NCI-H82 treated with DMSO at 0.1 percent for 48 hours (cell line): Measurements from ENCODE around the gene NLRP5.
"Not testable (repeated sequence)": the region's sequence is repeated elsewhere in the genome, so short reads cannot be mapped to it uniquely, and the experiment has no call there.

ENCODE experiments used
- DNase-seq: peaks from one replicate; lab custom pipeline; 2025; ENCODE audit not compliant: unreplicated experiment; lab: John Stamatoyannopoulos, UW

Gene NLRP5

DNA sequence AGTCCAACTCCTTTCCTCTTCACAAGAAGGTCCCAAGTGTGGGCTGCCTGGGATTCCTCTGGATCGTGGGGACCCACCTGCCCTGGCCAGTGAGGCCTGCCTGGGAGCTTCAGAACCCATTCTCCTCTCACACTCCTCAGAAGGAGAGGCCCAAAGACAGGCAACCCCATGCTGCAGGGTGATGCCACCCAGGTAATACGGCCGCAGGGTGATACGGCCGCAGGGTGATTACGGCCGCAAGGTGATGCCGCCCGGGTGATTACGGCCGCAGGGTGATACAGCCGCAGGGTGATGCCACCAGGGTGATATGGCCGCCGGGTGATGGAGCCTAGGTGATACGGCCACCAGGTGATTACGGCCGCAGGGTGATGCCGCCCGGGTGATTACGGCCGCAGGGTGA, 111.7 kb downstream of the NLRP5 start:
- not testable (repeated sequence) for DNase-seq

DNA sequence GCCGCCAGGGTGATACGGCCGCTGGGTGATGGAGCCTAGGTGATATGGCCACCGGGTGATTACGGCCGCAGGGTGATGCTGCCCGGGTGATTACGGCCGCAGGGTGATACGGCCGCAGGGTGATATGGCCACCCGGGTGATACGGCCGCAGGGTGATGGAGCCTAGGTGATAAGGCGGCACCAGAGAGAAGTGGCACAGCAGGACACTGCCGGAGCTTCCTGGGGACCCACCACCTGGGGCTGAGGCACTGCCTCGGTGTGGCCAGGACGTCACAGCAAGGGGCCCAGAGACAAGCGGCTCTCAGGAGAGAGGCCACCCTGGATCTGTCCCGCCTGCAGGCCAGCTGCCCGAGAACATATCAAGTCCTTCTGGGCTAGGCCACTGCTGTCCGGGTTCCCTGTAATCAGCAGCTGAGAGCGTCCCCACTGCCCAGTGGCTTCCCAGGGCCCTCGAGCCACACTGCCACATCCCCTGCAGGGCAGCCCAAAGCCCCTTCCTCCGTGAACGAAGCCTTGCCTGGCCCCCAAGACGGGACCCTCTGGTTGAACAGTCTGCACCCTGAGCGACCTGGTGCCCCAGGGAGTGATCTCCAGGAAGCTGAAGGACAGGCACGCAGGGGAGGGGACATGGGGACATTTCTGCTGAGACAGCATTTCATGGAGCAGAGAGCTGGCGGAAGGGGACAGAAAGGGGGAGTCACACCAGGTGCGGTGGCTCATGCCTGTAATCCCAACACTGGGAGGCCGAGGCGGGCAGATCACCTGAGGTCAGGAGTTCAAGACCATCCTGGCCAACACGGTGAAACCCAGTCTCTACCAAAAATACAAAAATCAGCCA, 112.4 kb downstream of the NLRP5 start:
- DNase-seq = no peak

DNA sequence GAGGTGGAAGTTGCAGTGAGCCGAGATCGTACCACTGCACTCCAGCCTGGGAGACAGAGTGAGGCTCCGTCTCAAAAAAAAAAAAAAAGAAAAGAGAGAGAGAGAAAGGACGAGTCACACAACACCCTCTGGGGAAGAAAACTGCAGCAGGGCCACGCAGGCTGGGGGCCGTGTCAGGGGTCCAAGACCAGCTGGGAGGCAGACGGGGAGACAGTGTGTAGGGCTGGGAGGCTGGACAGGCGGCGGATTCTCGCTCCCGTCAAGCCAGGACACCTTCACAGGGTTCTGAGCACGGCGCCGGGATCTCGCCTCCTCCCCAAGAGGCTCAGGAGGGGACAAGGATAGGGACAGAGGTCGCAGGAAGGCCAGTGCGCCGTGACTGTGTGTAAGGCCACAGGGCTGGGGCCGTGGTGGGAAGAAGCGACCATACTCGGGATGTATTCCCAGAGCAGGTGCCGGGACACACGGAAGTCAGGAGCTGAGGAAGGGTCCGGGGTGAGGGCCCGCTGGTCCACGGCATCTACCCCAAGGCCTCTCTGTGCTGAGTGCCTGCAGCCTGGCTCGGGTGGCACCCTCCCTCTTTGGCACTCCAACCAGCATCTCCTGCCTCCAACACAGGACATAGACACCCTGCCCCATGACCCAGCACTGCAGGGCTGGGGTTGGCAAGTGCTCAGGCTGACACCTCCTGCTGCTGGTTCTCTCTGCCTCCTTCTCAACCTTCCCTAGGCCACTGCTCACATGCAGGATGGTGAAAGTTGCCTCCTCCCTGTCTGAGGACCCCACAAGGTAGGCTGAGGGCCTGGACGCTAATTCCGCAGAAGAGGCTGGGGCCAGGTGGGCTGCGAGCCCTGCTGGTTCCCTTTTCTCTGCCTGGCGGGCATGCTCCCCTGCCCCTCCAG, 113.3 kb downstream of the NLRP5 start:
- no peak for DNase-seq

GRCh38 chr19:56101095-56101494, 114.5 kb downstream of the NLRP5 start:
- DNase-seq = no peak

DNA sequence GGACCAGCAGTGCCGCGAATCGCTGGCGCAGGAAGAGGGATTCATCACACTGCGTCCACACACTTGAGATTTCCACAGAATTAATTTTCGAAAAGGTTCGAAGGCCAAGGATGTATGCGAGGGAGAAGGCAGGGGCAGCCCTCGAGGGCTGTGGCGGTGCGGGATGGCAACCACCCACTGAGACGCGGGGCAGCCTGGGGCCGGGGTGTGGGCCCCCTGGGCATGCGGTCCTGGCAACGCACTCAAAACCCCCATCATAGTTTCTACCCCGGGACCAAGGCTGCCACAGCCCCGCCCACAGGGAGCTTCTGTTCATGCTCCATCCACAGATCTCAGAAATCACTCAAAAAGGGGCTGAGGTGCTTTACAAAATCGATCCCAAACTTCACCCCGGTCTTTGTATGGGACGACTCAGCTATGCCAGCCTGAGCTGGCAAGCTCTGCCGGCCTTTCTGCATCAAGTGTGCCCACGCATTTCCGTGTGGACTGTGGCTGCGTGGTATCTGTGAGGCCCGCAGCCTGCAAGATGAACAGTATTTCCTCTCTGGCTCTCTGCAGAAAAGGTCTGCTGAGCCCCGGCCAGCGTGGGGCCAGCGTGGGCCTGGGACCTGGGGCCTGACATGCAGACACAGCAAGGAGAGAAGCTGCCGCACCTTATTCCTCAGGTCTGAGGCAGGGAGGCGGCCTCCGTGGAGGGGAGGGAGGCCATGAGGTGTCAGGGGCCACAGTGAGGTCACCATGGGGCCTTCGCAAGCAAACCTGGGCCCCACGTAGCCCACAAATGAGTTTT, 115.4 kb downstream of the NLRP5 start:
- no peak for DNase-seq

- DNase-seq = no peak
These were observed 116.5 kb downstream of the NLRP5 start for GRCh38 chr19:56103027-56103614.

GRCh38 chr19:56104423-56104822, 117.8 kb downstream of the NLRP5 start:
- no peak for DNase-seq

- DNase-seq = no peak
These were observed 118.6 kb downstream of the NLRP5 start for GRCh38 chr19:56105090-56105701.

- not testable (repeated sequence) for DNase-seq
These were observed 119.3 kb downstream of the NLRP5 start for GRCh38 chr19:56105831-56106396.

DNA sequence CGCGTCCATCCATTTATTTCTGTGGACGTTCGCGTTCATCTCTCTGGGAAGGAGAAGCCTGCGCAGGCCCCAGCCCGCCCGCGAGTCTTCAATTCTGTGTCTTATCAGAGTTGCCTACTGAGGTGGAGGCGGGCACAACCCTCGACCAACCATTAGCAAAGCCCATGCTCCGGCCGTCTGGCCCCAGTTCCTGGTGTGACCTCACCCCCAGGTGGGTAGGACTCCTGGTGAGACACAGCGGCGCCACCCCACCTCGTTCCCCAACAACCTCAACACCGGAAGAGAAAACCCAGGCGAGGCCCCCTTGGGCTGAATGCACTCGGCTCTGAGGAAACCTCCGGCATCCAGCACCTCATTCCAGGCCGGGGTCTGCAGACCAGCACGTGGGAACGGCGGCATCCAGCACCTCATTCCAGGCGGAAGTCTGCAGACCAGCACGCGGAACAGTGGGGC, 119.8 kb downstream of the NLRP5 start:
- DNase-seq = no peak

GRCh38 chr19:56106993-56107392, 120.4 kb downstream of the NLRP5 start:
- DNase-seq = no peak

GRCh38 chr19:56107626-56108351, 121.2 kb downstream of the NLRP5 start:
- no peak for DNase-seq

DNA sequence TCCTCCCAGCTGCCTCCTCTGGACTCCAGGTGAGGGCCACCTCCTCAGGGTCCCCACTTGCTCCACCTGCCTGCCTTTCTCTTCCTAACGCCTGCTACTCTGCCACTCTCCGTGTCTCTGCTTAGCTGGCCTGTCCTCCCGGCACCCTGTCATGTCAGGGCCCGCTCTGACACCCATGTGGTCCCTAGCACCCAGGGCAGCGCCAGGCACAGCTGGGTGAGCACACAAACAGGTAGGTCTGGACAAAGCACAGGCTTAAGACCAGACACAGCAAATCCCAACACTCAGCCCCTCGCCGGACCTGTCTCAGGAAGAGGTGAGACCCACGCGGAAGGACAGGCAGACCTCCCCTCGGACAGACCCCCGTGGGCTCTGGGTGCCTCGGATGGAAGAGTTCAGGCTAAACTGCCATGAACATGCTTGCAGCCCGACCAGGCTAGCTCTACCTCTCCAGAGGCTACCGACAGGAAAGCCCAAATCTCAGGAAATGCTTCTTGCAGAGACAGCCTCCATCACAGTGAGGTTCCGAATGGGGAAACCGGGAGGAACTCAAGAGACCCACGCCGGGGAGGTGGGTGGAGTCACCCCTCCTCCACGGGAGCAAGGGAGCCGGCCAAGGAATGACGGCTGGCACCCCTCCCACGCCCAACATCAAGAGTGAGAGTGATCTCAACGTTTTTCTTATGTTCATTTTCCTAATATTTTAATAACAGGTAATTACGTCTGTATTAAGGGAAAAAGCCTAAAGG, 122.0 kb downstream of the NLRP5 start:
- no peak for DNase-seq

- no peak for DNase-seq
These were observed 122.7 kb downstream of the NLRP5 start for GRCh38 chr19:56109226-56109625.

DNA sequence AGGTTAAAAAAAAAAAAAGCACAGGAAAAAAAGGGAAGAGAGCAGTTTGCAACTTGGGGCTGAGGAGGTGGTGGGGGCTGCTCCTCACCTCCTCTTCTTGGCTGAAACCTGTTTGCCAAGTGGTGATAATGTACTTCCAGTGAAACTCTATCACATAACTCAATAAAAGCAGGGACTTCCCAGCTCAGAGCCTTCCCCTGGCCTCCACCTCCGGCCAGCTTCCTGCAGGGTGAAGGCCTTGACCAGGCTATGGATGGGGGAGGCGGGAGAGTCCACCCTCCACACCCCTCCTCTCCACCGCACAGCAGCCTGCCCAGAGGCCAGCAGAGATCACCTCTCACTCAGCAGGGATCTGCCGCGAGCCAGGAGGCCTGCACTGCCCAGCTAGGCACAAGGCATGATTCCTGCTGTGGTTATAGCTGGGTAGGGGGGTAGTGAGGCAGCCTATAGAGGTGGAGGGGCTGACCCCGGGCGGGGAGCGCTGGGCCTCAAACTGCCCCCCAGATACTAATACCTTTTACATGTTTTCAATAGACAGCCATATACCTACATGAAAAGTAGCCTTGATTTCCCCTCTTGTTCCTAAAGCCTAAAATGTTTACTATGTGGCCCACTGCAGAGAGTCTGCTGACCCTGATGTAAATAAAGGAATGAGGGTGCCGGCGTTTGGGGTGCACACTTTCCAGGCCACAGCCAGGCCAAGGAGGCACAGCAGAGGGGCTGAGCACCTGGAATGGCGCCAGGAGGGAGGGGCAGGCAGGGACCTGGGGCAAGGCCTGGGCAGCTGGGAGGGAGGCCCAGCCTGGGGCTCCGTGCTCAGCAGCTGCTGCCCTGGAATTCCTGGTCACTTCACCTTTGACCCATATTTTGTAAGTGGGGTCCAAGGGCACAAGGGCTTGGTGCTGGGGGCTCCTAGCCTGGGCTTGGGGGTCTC, 124.2 kb downstream of the NLRP5 start:
- no peak for DNase-seq
